Nephron progenitor cell (in vitro differentiated cells): ENCODE results near the gene SERF2.

ENCODE experiments used
- DNase-seq: peaks from one replicate; pipeline ENCODE4 v3.0.0; 2021
- H3K27ac Mint-ChIP-seq: 2 replicates; pipeline ENCODE4 v1.8.0; 2021; ENCODE audit warnings: mild to moderate bottlenecking, moderate library complexity, mixed read lengths
- H3K27me3 Mint-ChIP-seq: 2 replicates; pipeline ENCODE4 v1.8.0; 2021; ENCODE audit warnings: mild to moderate bottlenecking, low read depth, mixed read lengths; ENCODE audit not compliant: poor library complexity
- H3K36me3 Mint-ChIP-seq: 2 replicates; pipeline ENCODE4 v1.8.0; 2021; ENCODE audit warnings: low read depth, mixed read lengths
- H3K4me1 Mint-ChIP-seq: 2 replicates; pipeline ENCODE4 v1.8.0; 2021; ENCODE audit warnings: mixed read lengths
- H3K4me3 Mint-ChIP-seq: 2 replicates; pipeline ENCODE4 v1.8.0; 2021; ENCODE audit warnings: mild to moderate bottlenecking, moderate library complexity, mixed read lengths
- H3K9me3 Mint-ChIP-seq: 2 replicates; pipeline ENCODE4 v1.8.0; 2021; ENCODE audit warnings: mild to moderate bottlenecking, moderate library complexity, mixed read lengths
- CTCF ChIP-seq: fragments of 200-600 bp; sonication (generic); IDR thresholded peaks from 2 replicates; pipeline ENCODE4 v1.5.0; 2021; ENCODE audit warnings: antibody characterized with exemption

The SERF2 gene

GRCh38 chr15:43762824-43763223 lies 29.3 kb upstream of the SERF2 start:
- H3K36me3 Mint-ChIP-seq, result peaks cover 78% of the 10 kb centered on the region
- no peaks in the 10 kb centered on the region for H3K4me1 Mint-ChIP-seq
- no peak for TF ChIP-seq CTCF
- DNase-seq, result no peak
- no peaks in the 10 kb centered on the region for H3K9me3 Mint-ChIP-seq
- H3K27ac Mint-ChIP-seq, result no peak overlapping the region
- no peaks in the 10 kb centered on the region for H3K27me3 Mint-ChIP-seq
- no peak overlapping the region for H3K4me3 Mint-ChIP-seq

GRCh38 chr15:43763819-43764446 lies 28.2 kb upstream of the SERF2 start:
- no peak overlapping the region for H3K27ac Mint-ChIP-seq
- H3K4me3 Mint-ChIP-seq, result no peak overlapping the region
- no peaks in the 10 kb centered on the region for H3K9me3 Mint-ChIP-seq
- TF ChIP-seq CTCF, result no peak
- H3K36me3 Mint-ChIP-seq, result peaks cover 81% of the 10 kb centered on the region
- no peak for DNase-seq
- no peaks in the 10 kb centered on the region for H3K4me1 Mint-ChIP-seq
- no peaks in the 10 kb centered on the region for H3K27me3 Mint-ChIP-seq

GRCh38 chr15:43769584-43770228 lies 22.4 kb upstream of the SERF2 start:
- H3K36me3 Mint-ChIP-seq, result peaks cover 74% of the 10 kb centered on the region
- no peaks in the 10 kb centered on the region for H3K9me3 Mint-ChIP-seq
- peaks cover 7% of the 10 kb centered on the region for H3K27me3 Mint-ChIP-seq
- no peak overlapping the region for H3K27ac Mint-ChIP-seq
- peak; percentile 74 for TF ChIP-seq CTCF
- peak; percentile 73 for DNase-seq
- no peak overlapping the region for H3K4me3 Mint-ChIP-seq
- H3K4me1 Mint-ChIP-seq, result no peaks in the 10 kb centered on the region

- H3K4me3 Mint-ChIP-seq, result no peak overlapping the region
- no peak for TF ChIP-seq CTCF
- peaks cover 25% of the 10 kb centered on the region for H3K27me3 Mint-ChIP-seq
- H3K36me3 Mint-ChIP-seq, result peaks cover 56% of the 10 kb centered on the region
- peak overlapping the region; percentile 79 for H3K27ac Mint-ChIP-seq
- no peaks in the 10 kb centered on the region for H3K9me3 Mint-ChIP-seq
- H3K4me1 Mint-ChIP-seq, result no peaks in the 10 kb centered on the region
- no peak for DNase-seq
Observed at GRCh38 chr15:43771816-43772215, 20.3 kb upstream of the SERF2 start.

- TF ChIP-seq CTCF, result no peak
- no peaks in the 10 kb centered on the region for H3K9me3 Mint-ChIP-seq
Observed at GRCh38 chr15:43772624-43773023, 19.5 kb upstream of the SERF2 start.

GRCh38 chr15:43774062-43774461 lies 18.1 kb upstream of the SERF2 start:
- no peak for DNase-seq
- Mint-ChIP-seq H3K4me1 (no peaks in the 10 kb centered on the region), H3K4me3 (no peak overlapping the region), H3K9me3 (no peaks in the 10 kb centered on the region), H3K27me3 (peaks cover 32% of the 10 kb centered on the region), H3K27ac (no peak overlapping the region), H3K36me3 (peaks cover 39% of the 10 kb centered on the region)
- TF ChIP-seq CTCF, result no peak

More at GRCh38 chr15:43772624-43773023, 19.5 kb upstream of the SERF2 start:
- no peak for DNase-seq
- Mint-ChIP-seq H3K4me1 (no peaks in the 10 kb centered on the region), H3K27ac (no peak overlapping the region), H3K27me3 (peaks cover 32% of the 10 kb centered on the region), H3K4me3 (no peak overlapping the region), H3K36me3 (peaks cover 51% of the 10 kb centered on the region)
